H1 (cell line): ENCODE measurements around the gene NDUFB8. TPM values are rescaled to one million over a fixed set of nuclear protein-coding genes. Genes with fewer than 3 reads are reported as not detected.

Experiments
- GABPA ChIP-seq: IDR thresholded peaks from 2 replicates; pipeline ENCODE4 v1.6.1; 2011; ENCODE audit warnings: mild to moderate bottlenecking, low read length, moderate library complexity, borderline replicate concordance; ENCODE audit not compliant: insufficient read depth
- KDM5A ChIP-seq: fragments of 200-600 bp; IDR thresholded peaks from 2 replicates; pipeline ENCODE4 v1.7.1; 2012; ENCODE audit warnings: mild to moderate bottlenecking, low read length, inconsistent platforms, mixed read lengths
- polyA plus RNA-seq, 7 experiments: library from polyadenylated mRNA; depleted of rRNA in 3 of 7; stranded (reverse) in 5 of 7; unstranded in 2 of 7; fragments of >200 nt in 5 of 7; fragments of 200-250 nt in 2 of 7; gene quantifications; 1 replicate in 5 of 7; 2 replicates in 1 of 7; 4 replicates in 1 of 7; pipeline versions ENCODE4 v1.2.1 to v1.2.3, GENCODE V29; 2011 to 2013; ENCODE audit warnings: missing spikeins in 2 of 7, mixed read lengths in 2 of 7
- total RNA-seq: library from RNA; stranded (reverse); fragmentation: NEBNext Ultra II Directional; extraction: Animal tissue kit (Norgen Biotek cat#: 25700); gene quantifications from 2 replicates; pipeline ENCODE4 v1.2.1, GENCODE V29; 2021
- TF ChIP-seq, protein P1 (sequence below): fragments of 300-600 bp; sonication (generic); IDR thresholded peaks from 2 replicates; pipeline ENCODE4 v1.7.1; 2012; ENCODE audit warnings: low read length, moderate library complexity, mild to moderate bottlenecking, inconsistent platforms; ENCODE audit not compliant: insufficient replicate concordance

The NDUFB8 gene
- total and polyA plus RNA-seq, 2 of the 8 experiments (the other 6 are each of a cell fraction or from before 2014, with no cell fraction given) = 175 to 455 TPM

- TF ChIP-seq, protein P1, sequence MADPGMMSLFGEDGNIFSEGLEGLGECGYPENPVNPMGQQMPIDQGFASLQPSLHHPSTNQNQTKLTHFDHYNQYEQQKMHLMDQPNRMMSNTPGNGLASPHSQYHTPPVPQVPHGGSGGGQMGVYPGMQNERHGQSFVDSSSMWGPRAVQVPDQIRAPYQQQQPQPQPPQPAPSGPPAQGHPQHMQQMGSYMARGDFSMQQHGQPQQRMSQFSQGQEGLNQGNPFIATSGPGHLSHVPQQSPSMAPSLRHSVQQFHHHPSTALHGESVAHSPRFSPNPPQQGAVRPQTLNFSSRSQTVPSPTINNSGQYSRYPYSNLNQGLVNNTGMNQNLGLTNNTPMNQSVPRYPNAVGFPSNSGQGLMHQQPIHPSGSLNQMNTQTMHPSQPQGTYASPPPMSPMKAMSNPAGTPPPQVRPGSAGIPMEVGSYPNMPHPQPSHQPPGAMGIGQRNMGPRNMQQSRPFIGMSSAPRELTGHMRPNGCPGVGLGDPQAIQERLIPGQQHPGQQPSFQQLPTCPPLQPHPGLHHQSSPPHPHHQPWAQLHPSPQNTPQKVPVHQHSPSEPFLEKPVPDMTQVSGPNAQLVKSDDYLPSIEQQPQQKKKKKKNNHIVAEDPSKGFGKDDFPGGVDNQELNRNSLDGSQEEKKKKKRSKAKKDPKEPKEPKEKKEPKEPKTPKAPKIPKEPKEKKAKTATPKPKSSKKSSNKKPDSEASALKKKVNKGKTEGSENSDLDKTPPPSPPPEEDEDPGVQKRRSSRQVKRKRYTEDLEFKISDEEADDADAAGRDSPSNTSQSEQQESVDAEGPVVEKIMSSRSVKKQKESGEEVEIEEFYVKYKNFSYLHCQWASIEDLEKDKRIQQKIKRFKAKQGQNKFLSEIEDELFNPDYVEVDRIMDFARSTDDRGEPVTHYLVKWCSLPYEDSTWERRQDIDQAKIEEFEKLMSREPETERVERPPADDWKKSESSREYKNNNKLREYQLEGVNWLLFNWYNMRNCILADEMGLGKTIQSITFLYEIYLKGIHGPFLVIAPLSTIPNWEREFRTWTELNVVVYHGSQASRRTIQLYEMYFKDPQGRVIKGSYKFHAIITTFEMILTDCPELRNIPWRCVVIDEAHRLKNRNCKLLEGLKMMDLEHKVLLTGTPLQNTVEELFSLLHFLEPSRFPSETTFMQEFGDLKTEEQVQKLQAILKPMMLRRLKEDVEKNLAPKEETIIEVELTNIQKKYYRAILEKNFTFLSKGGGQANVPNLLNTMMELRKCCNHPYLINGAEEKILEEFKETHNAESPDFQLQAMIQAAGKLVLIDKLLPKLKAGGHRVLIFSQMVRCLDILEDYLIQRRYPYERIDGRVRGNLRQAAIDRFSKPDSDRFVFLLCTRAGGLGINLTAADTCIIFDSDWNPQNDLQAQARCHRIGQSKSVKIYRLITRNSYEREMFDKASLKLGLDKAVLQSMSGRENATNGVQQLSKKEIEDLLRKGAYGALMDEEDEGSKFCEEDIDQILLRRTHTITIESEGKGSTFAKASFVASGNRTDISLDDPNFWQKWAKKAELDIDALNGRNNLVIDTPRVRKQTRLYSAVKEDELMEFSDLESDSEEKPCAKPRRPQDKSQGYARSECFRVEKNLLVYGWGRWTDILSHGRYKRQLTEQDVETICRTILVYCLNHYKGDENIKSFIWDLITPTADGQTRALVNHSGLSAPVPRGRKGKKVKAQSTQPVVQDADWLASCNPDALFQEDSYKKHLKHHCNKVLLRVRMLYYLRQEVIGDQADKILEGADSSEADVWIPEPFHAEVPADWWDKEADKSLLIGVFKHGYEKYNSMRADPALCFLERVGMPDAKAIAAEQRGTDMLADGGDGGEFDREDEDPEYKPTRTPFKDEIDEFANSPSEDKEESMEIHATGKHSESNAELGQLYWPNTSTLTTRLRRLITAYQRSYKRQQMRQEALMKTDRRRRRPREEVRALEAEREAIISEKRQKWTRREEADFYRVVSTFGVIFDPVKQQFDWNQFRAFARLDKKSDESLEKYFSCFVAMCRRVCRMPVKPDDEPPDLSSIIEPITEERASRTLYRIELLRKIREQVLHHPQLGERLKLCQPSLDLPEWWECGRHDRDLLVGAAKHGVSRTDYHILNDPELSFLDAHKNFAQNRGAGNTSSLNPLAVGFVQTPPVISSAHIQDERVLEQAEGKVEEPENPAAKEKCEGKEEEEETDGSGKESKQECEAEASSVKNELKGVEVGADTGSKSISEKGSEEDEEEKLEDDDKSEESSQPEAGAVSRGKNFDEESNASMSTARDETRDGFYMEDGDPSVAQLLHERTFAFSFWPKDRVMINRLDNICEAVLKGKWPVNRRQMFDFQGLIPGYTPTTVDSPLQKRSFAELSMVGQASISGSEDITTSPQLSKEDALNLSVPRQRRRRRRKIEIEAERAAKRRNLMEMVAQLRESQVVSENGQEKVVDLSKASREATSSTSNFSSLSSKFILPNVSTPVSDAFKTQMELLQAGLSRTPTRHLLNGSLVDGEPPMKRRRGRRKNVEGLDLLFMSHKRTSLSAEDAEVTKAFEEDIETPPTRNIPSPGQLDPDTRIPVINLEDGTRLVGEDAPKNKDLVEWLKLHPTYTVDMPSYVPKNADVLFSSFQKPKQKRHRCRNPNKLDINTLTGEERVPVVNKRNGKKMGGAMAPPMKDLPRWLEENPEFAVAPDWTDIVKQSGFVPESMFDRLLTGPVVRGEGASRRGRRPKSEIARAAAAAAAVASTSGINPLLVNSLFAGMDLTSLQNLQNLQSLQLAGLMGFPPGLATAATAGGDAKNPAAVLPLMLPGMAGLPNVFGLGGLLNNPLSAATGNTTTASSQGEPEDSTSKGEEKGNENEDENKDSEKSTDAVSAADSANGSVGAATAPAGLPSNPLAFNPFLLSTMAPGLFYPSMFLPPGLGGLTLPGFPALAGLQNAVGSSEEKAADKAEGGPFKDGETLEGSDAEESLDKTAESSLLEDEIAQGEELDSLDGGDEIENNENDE = no peak
- TF ChIP-seq KDM5A (no peak), GABPA (no peak)
- TF ChIP-seq, all 59 proteins: peak for 0
Measured at GRCh38 chr10:100567826-100568225, 38.2 kb upstream of the NDUFB8 start (continued).
